Measurements from ENCODE around the gene IDH3B.

DNA sequence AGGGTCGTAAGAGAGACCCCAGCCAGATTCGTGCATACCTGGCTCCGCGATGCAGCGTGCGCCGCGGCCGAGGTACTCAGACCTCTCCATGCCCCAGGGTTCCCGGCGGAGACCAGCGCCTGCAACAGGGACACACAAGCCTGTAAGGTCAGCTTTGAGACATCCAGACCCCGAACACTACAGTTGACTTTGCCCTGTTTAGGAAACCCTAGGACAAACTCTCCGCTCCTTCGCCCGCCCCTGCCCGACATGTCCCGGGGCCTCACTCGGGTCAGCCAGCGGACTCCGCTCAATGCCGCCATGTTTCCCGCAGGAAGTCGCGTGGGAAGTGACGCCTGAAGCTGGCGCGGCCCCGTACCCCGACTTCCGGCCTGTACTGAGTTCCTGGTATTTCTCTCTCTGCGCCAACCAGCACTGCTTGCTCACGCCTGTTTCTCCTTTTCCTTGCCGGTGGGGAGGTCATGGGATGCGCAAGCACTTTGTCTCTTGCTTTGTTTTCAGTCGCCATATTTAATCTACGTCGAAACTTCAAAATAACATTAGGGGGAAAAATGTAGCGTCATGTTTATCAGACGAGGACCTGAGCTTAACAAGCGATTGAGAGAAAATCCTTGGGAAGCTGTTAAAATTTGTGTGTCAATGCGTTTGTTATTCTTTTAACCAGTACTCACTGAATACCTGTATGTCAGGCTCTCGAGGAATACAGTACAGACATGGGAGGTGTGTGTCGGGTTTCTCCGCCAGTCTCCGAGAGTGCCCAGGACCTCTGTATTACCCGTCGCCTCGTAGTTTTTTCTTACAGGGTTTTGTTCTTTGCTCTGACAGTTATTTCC, at the start of gene IDH3B:
- TF ChIP-seq POLR2AphosphoS5 (IDR thresholded peaks at IDR 0.05; ENCODE audit: low read depth, low read length), result peak; percentile 96
- peak; percentile 97 for TF ChIP-seq TAF1 (IDR thresholded peaks at IDR 0.05; ENCODE audit: low read depth, low read length)
- TF ChIP-seq CREB1 (IDR thresholded peaks at IDR 0.05), result peak; percentile 99
- no peak for TF ChIP-seq HDAC6 (IDR thresholded peaks at IDR 0.05; ENCODE audit: low read depth, low read length)

All from H1 (cell line).